ENCODE measurements around the gene PIGC. TPM values are rescaled to one million over a fixed set of nuclear protein-coding genes. Genes with fewer than 3 reads are reported as not detected.

The PIGC gene
- total and polyA plus RNA-seq, 10 of the 15 experiments (the other 5 are each of a cell fraction or from before 2014, with no cell fraction given) = 11.0 to 37.3 (median 19.6) TPM

DNA sequence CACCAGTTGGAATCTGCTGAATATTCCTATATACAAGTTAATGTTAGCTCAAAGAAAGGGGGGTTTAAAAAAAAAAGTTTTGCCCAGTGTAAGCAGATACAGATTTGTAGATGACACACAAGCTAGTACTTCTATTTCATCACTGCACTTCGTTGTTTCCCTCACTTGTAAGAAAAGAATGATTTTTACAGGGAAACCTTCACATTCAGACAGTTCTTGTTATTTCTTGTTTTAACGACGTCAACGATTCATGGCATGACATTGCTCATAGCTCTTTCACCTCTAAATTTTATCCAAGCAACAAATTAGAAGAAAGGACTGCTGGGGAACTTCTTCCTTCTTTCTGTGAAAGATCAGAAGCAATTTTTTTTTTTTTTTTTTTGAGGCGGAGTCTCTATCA is 49.1 kb downstream of the PIGC start:
- no peaks in the 10 kb centered on the region for H4K20me1 ChIP-seq (ENCODE audit: control insufficient read depth, insufficient read depth)
- peak overlapping the region; percentile 78; the same call in 1 of the 2 replicates for H3K4me2 ChIP-seq (ENCODE audit: control insufficient read depth, insufficient read depth)
- RAD21 ChIA-PET (ENCODE audit: unreplicated experiment) = interaction anchor here (0.6 to 15.1 kb wide), 17 partner anchors 9 to 391 kb away, joined by 3 to 394 read pairs (median 4); no protein-coding TSS in a partner anchor
- in situ Hi-C loops (cut with MboI) (loop anchor here (5.0 kb wide), 3 partner anchors 53 to 308 kb away; no protein-coding TSS in a partner anchor), intact Hi-C loops (cut with micrococcal nuclease; ENCODE audit: unreplicated experiment) (loop anchor here (1.0 to 5.0 kb wide), 2 partner anchors 37 to 123 kb away; no protein-coding TSS in a partner anchor)
- FAIRE-seq (no peak), ATAC-seq (no peak), DNase-seq (ENCODE audit: low read depth, low spot score) (no peak)
- H3K4me1 ChIP-seq (ENCODE audit: control insufficient read depth, insufficient read depth, low read length) = peaks cover 87% of the 10 kb centered on the region
- BruUV-seq (replicated peaks) = no TSS peak
- H3K9ac ChIP-seq (ENCODE audit: control insufficient read depth, insufficient read depth, low read length) = peak overlapping the region; percentile 63; the same call in 1 of the 2 replicates
- TF ChIP-seq HDAC6 (IDR thresholded peaks at IDR 0.05; ENCODE audit: unreplicated experiment) (no peak), SMC3 (IDR thresholded peaks at IDR 0.05; ENCODE audit: borderline replicate concordance, low read length) (no peak), SMAD5 (IDR thresholded peaks at IDR 0.05; ENCODE audit: low read depth) (no peak), NFYA (IDR thresholded peaks at IDR 0.05; ENCODE audit: borderline replicate concordance, low read depth, low read length) (no peak), SPI1 (IDR thresholded peaks at IDR 0.05; ENCODE audit: borderline replicate concordance, insufficient read depth, low read depth, low read length) (no peak), KDM1A (IDR thresholded peaks at IDR 0.05; ENCODE audit: borderline replicate concordance) (no peak), ZNF622 (IDR thresholded peaks at IDR 0.05) (no peak), ZNF384 (IDR thresholded peaks at IDR 0.05; ENCODE audit: borderline replicate concordance, low read depth, low read length) (no peak), TAF1 (IDR thresholded peaks at IDR 0.05; ENCODE audit: borderline replicate concordance, low read depth, low read length) (no peak)
- TF ChIP-seq, protein P1, sequence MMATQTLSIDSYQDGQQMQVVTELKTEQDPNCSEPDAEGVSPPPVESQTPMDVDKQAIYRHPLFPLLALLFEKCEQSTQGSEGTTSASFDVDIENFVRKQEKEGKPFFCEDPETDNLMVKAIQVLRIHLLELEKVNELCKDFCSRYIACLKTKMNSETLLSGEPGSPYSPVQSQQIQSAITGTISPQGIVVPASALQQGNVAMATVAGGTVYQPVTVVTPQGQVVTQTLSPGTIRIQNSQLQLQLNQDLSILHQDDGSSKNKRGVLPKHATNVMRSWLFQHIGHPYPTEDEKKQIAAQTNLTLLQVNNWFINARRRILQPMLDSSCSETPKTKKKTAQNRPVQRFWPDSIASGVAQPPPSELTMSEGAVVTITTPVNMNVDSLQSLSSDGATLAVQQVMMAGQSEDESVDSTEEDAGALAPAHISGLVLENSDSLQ (IDR thresholded peaks at IDR 0.05) = no peak
- TF ChIP-seq, protein P2, sequence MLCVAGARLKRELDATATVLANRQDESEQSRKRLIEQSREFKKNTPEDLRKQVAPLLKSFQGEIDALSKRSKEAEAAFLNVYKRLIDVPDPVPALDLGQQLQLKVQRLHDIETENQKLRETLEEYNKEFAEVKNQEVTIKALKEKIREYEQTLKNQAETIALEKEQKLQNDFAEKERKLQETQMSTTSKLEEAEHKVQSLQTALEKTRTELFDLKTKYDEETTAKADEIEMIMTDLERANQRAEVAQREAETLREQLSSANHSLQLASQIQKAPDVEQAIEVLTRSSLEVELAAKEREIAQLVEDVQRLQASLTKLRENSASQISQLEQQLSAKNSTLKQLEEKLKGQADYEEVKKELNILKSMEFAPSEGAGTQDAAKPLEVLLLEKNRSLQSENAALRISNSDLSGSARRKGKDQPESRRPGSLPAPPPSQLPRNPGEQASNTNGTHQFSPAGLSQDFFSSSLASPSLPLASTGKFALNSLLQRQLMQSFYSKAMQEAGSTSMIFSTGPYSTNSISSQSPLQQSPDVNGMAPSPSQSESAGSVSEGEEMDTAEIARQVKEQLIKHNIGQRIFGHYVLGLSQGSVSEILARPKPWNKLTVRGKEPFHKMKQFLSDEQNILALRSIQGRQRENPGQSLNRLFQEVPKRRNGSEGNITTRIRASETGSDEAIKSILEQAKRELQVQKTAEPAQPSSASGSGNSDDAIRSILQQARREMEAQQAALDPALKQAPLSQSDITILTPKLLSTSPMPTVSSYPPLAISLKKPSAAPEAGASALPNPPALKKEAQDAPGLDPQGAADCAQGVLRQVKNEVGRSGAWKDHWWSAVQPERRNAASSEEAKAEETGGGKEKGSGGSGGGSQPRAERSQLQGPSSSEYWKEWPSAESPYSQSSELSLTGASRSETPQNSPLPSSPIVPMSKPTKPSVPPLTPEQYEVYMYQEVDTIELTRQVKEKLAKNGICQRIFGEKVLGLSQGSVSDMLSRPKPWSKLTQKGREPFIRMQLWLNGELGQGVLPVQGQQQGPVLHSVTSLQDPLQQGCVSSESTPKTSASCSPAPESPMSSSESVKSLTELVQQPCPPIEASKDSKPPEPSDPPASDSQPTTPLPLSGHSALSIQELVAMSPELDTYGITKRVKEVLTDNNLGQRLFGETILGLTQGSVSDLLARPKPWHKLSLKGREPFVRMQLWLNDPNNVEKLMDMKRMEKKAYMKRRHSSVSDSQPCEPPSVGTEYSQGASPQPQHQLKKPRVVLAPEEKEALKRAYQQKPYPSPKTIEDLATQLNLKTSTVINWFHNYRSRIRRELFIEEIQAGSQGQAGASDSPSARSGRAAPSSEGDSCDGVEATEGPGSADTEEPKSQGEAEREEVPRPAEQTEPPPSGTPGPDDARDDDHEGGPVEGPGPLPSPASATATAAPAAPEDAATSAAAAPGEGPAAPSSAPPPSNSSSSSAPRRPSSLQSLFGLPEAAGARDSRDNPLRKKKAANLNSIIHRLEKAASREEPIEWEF (IDR thresholded peaks at IDR 0.05; ENCODE audit: insufficient replicate concordance, low read depth, low read length) = no peak
- TF ChIP-seq, protein P3, sequence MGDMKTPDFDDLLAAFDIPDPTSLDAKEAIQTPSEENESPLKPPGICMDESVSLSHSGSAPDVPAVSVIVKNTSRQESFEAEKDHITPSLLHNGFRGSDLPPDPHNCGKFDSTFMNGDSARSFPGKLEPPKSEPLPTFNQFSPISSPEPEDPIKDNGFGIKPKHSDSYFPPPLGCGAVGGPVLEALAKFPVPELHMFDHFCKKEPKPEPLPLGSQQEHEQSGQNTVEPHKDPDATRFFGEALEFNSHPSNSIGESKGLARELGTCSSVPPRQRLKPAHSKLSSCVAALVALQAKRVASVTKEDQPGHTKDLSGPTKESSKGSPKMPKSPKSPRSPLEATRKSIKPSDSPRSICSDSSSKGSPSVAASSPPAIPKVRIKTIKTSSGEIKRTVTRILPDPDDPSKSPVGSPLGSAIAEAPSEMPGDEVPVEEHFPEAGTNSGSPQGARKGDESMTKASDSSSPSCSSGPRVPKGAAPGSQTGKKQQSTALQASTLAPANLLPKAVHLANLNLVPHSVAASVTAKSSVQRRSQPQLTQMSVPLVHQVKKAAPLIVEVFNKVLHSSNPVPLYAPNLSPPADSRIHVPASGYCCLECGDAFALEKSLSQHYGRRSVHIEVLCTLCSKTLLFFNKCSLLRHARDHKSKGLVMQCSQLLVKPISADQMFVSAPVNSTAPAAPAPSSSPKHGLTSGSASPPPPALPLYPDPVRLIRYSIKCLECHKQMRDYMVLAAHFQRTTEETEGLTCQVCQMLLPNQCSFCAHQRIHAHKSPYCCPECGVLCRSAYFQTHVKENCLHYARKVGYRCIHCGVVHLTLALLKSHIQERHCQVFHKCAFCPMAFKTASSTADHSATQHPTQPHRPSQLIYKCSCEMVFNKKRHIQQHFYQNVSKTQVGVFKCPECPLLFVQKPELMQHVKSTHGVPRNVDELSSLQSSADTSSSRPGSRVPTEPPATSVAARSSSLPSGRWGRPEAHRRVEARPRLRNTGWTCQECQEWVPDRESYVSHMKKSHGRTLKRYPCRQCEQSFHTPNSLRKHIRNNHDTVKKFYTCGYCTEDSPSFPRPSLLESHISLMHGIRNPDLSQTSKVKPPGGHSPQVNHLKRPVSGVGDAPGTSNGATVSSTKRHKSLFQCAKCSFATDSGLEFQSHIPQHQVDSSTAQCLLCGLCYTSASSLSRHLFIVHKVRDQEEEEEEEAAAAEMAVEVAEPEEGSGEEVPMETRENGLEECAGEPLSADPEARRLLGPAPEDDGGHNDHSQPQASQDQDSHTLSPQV (IDR thresholded peaks at IDR 0.05) = no peak
- H3K9me3 ChIP-seq (replicated peaks; ENCODE audit: control insufficient read depth, insufficient read depth, low read length) = no peaks in the 10 kb centered on the region; the same call in 2 of the 3 replicates
- CTCF ChIA-PET = interaction anchor here (0.6 to 12.4 kb wide), 16 partner anchors 13 to 393 kb away, joined by 3 to 153 read pairs (median 3); partner anchors contain the start of gene PIGC
- SMC1A ChIA-PET (ENCODE audit: uncharacterized antibody, unreplicated experiment) = interaction anchor here (0.6 to 16.5 kb wide), 20 partner anchors 16 to 1338 kb away, joined by 3 to 458 read pairs (median 4); no protein-coding TSS in a partner anchor
- H3K27ac ChIP-seq (ENCODE audit: control insufficient read depth, insufficient read depth) = peak overlapping the region; percentile 98
- H3K4me3 ChIP-seq = no peak overlapping the region
- no peaks in the 10 kb centered on the region for H3K36me3 ChIP-seq (ENCODE audit: control insufficient read depth in 2 of 2, insufficient read depth in 2 of 2, low read length in 1 of 2)
- POLR2A ChIA-PET = interaction anchor here (0.8 to 8.1 kb wide), 6 partner anchors 14 to 56 kb away, joined by 3 to 73 read pairs (median 10); no protein-coding TSS in a partner anchor
- WGBS (ENCODE audit: insufficient coverage, insufficient replicate concordance, low lambda C conversion rate, missing lambda C conversion rate) = 78% methylated on average over 4 of the region's 5 CpGs
- H3K79me2 ChIP-seq (ENCODE audit: control insufficient read depth, insufficient read depth, low read length) = no peaks in the 10 kb centered on the region
- H3K27me3 ChIP-seq (replicated peaks in 1 of 2; ENCODE audit: control insufficient read depth in 2 of 2, insufficient read depth in 2 of 2, low read length in 1 of 2) = no peaks in the 10 kb centered on the region
- H2AFZ ChIP-seq (ENCODE audit: control insufficient read depth, low read depth, low read length) = no peak overlapping the region

All from GM12878 (cell line).